Amniotic epithelial cell (primary cell): ENCODE measurements around the gene MGMT.
A peak's percentile ranks its signal among the peaks of the same experiment; 100 is the strongest.

Source experiments
- DNase-seq: peaks from one replicate; pipeline ENCODE4 v3.0.0-alpha.2; 2010; ENCODE audit warnings: low read depth

Gene MGMT

GRCh38 chr10:129626309-129626708 is 159.3 kb downstream of the MGMT start:
- no peak for DNase-seq

- DNase-seq = no peak
Observed at GRCh38 chr10:129626796-129627435, 159.9 kb downstream of the MGMT start.

- DNase-seq = no peak
Observed at GRCh38 chr10:129627442-129627841, 160.4 kb downstream of the MGMT start.

- DNase-seq = no peak
Observed at GRCh38 chr10:129628823-129629222, 161.8 kb downstream of the MGMT start.

GRCh38 chr10:129629911-129630310 is 162.9 kb downstream of the MGMT start:
- DNase-seq = no peak

DNA sequence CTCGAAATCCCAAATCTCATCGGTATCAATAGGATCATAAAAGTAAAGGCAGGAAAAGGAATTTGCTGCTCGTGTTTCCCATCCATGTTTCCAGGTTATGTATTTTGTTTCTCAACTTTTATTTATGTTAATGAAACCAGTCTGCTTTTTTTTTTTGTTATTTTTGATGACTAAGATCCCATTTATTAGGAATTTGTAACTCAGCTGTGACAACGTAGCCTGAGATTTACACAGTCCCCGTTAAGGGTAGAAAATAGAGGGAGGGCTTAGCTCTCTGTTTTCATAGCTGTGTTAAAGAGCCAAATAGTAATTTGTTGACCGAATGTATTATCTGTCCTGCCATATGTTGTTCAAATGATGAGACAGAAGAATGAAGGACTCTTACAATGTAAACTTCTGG is 164.0 kb downstream of the MGMT start:
- no peak for DNase-seq

- no peak for DNase-seq
Observed at GRCh38 chr10:129631870-129632623, 165.0 kb downstream of the MGMT start.

GRCh38 chr10:129637010-129637409 is 170.0 kb downstream of the MGMT start:
- DNase-seq = no peak

- DNase-seq = no peak
Observed at GRCh38 chr10:129637846-129638245, 170.8 kb downstream of the MGMT start.

DNA sequence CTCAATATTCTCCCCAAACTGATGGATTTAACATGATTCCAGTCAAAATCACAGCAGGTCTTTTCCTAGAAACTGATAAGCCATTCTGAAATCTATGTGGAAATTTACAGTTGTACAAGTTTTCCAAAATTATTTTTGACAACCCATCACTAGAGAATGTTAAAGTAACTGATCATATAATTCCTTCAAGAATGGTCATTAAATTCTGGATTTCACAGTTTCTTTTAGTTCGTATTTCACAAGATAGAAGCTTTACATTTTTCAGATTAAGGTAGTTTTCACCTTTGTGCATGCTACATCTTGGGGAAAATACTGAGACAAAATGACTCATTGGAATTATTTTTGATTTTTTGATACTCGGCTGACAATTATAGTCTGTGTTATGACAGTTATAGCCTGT is 174.3 kb downstream of the MGMT start:
- DNase-seq = no peak

- no peak for DNase-seq
Observed at GRCh38 chr10:129641982-129642381, 174.9 kb downstream of the MGMT start.

GRCh38 chr10:129642427-129642826 is 175.4 kb downstream of the MGMT start:
- peak; percentile 1 for DNase-seq

- DNase-seq = no peak
Observed at GRCh38 chr10:129643266-129643665, 176.2 kb downstream of the MGMT start.

DNA sequence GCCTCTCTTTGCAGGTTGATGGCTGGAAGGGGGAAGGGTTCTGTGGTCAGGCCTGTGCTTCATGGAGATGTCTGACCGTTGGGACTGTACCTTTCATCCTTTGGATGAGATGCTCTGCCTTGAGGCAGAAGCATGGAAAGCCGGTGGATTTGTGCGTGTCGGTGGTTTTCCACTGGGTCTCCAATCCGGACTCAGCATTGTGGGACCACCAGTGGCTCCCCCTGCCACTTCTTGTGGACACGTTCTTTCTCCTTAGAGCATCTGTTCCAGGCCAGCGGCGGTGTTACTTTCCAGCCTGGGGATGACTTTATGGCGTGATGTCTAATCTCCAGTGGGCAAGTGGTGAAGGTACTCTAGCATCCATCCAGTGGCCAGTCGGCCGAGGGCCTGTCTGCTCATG is 178.4 kb downstream of the MGMT start:
- DNase-seq = no peak

GRCh38 chr10:129646973-129647372 is 179.9 kb downstream of the MGMT start:
- DNase-seq = no peak

DNA sequence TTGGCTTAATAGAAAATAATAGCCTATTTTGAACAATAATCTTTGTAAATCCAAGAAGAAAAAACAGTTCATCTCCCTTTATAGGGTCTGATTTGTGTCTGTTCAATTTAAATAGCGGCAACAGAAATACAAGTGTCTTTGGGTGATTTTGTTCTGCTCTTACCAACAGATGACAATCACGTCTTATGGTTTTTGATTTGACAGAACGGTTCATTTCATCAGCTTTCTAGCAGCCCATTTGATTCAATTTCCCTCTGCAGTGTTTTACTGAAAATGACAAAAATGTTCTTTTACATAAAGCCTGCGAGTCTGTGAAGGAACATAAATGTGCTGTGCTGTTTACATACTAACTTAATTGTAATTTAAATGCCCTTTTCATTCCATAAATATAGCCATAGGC is 180.5 kb downstream of the MGMT start:
- DNase-seq = no peak

DNA sequence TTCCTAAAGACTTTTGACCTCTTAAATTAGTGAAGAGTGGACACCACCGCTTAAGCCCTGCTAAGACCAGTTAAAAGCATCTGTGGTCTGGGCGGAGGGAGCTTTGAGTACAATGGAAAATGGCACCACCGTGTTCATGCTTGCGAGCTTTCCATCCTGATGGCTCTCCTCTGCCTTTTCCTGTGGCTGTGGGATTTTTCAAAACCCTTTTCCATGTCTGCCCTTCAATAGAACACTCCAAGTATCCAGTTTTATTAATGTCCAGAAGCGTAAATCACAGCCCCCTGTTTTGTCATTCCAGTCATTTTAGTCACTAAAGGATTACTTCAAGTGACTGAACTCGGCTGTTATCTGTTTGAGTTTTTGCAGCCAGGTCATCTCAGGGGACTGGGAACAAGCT is 181.8 kb downstream of the MGMT start:
- DNase-seq = no peak

DNA sequence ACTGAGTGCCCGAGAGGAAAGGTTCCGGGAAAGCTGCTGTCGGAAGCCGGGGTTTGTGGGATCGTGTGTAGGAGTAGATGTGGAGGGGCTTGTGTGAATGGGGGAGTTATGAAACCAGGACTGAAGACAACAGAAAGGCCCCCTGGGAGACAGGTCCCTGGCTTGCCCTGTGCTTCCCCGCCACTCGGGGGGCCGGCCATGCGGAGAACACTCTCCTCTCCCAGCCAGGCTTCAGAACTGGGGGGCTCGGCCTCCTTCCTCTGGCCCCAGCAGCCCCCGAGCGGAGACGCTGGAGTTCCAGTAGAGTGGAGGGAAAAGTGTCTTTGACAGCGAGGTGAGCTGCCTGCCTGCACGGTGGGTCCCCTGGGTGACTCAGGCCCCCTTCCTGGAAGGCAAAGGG is 185.0 kb downstream of the MGMT start:
- DNase-seq = no peak

- no peak for DNase-seq
Observed at GRCh38 chr10:129652521-129653201, 185.6 kb downstream of the MGMT start.

DNA sequence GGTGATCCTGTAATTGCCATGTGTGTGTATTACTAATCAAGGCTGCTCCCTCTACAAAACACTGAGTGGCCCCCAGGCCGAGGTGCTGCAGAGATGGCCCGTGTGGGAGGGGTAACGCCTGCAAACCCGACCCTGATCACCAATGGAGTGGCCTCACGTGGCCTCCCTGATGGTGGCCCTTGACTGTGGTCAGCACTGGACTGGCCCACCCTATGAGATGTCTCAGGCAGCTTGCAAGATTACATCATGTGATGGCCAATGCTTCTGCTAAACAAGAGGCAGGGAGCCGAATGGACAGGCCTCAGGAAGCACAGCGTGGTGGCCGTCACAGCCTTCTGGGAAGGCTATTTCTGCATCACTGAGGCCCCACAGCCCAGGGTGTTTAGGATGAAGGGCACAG is 186.4 kb downstream of the MGMT start:
- no peak for DNase-seq

GRCh38 chr10:129653861-129654260 is 186.8 kb downstream of the MGMT start:
- DNase-seq = no peak

GRCh38 chr10:129654461-129654860 is 187.4 kb downstream of the MGMT start:
- no peak for DNase-seq

GRCh38 chr10:129655007-129655678 is 188.1 kb downstream of the MGMT start:
- no peak for DNase-seq
